WTC11 (cell line): ENCODE measurements around the gene ZMYND12. TPM values are rescaled to one million over a fixed set of nuclear protein-coding genes. Genes with fewer than 3 reads are reported as not detected.

Source experiments
- ESRRA ChIP-seq: sonication (generic); formaldehyde crosslinking; IDR thresholded peaks from 2 replicates; pipeline ENCODE4 v1.8.1; 2022; ENCODE audit warnings: mild to moderate bottlenecking, missing genetic modification reagents, borderline replicate concordance
- GABPB1 ChIP-seq: sonication (generic); formaldehyde crosslinking; IDR thresholded peaks from 2 replicates; pipeline ENCODE4 v1.8.1; 2023; ENCODE audit warnings: mild to moderate bottlenecking, missing genetic modification reagents
- JUN ChIP-seq: sonication (generic); formaldehyde crosslinking; IDR thresholded peaks from 2 replicates; pipeline ENCODE4 v1.8.0; 2023; ENCODE audit warnings: mild to moderate bottlenecking, missing genetic modification reagents
- NR1H2 ChIP-seq: sonication (generic); formaldehyde crosslinking; IDR thresholded peaks from 2 replicates; pipeline ENCODE4 v1.9.0; 2021; ENCODE audit warnings: mild to moderate bottlenecking, moderate library complexity, missing genetic modification reagents
- SMAD4 ChIP-seq: sonication (generic); formaldehyde crosslinking; IDR thresholded peaks from 2 replicates; pipeline ENCODE4 v1.8.0; 2022; ENCODE audit warnings: mild to moderate bottlenecking, missing genetic modification reagents
- TCF7 ChIP-seq: sonication (generic); formaldehyde crosslinking; IDR thresholded peaks from 2 replicates; pipeline ENCODE4 v1.8.0; 2022; ENCODE audit warnings: mild to moderate bottlenecking, low read depth, missing genetic modification reagents, moderate library complexity
- ZNF138 ChIP-seq: sonication (generic); formaldehyde crosslinking; conservative IDR thresholded peaks from 2 replicates; pipeline ENCODE4 v1.8.1; 2022; ENCODE audit warnings: mild to moderate bottlenecking, moderate library complexity, missing genetic modification reagents
- ZNF232 ChIP-seq: sonication (generic); formaldehyde crosslinking; IDR thresholded peaks from 2 replicates; pipeline ENCODE4 v1.8.0; 2022; ENCODE audit warnings: mild to moderate bottlenecking, missing genetic modification reagents
- ZNF317 ChIP-seq: sonication (generic); formaldehyde crosslinking; IDR thresholded peaks from 2 replicates; pipeline ENCODE4 v1.8.1; 2023; ENCODE audit warnings: low read depth, mild to moderate bottlenecking, moderate library complexity, missing genetic modification reagents, borderline replicate concordance
- ZNF416 ChIP-seq: fragments of 250-450 bp; sonication (Bioruptor Pico); IDR thresholded peaks from 2 replicates; pipeline ENCODE4 v1.9.0; 2021; ENCODE audit warnings: mild to moderate bottlenecking, inconsistent platforms
- ZNF671 ChIP-seq: fragments of 250-450 bp; sonication (Bioruptor Pico); IDR thresholded peaks from 2 replicates; pipeline ENCODE4 v1.8.0; 2021; ENCODE audit warnings: mild to moderate bottlenecking
- total RNA-seq: library from RNA; stranded (reverse); gene quantifications from 3 replicates; pipeline ENCODE4 v1.2.3, GENCODE V29; 2021
- TF ChIP-seq, protein P1 (sequence below): sonication (generic); formaldehyde crosslinking; conservative IDR thresholded peaks from 2 replicates; pipeline ENCODE4 v1.8.1; 2022; ENCODE audit warnings: mild to moderate bottlenecking, missing genetic modification reagents
- TF ChIP-seq, protein P2 (sequence below): sonication (generic); formaldehyde crosslinking; IDR thresholded peaks from 2 replicates; pipeline ENCODE4 v1.8.1; 2022; ENCODE audit warnings: mild to moderate bottlenecking, moderate library complexity, missing genetic modification reagents
- TF ChIP-seq, protein P3 (sequence below): sonication (generic); formaldehyde crosslinking; IDR thresholded peaks from 2 replicates; pipeline ENCODE4 v1.8.1; 2023; ENCODE audit warnings: mild to moderate bottlenecking, missing genetic modification reagents
- TF ChIP-seq, protein P4 (sequence below): sonication (generic); formaldehyde crosslinking; IDR thresholded peaks from 2 replicates; pipeline ENCODE4 v1.8.1; 2023; ENCODE audit warnings: mild to moderate bottlenecking, missing genetic modification reagents
- TF ChIP-seq, protein P5 (sequence below): sonication (generic); formaldehyde crosslinking; IDR thresholded peaks from 2 replicates; pipeline ENCODE4 v1.8.0; 2022; ENCODE audit warnings: missing genetic modification reagents
- TF ChIP-seq, protein P6 (sequence below): sonication (generic); formaldehyde crosslinking; IDR thresholded peaks from 2 replicates; pipeline ENCODE4 v1.8.0; 2022; ENCODE audit warnings: mild to moderate bottlenecking, missing genetic modification reagents
- TF ChIP-seq, protein P7 (sequence below): sonication (generic); formaldehyde crosslinking; IDR thresholded peaks from 2 replicates; pipeline ENCODE4 v1.8.1; 2023; ENCODE audit warnings: mild to moderate bottlenecking, missing genetic modification reagents, borderline replicate concordance
- TF ChIP-seq, protein P8 (sequence below): sonication (generic); formaldehyde crosslinking; IDR thresholded peaks from 2 replicates; pipeline ENCODE4 v1.8.0; 2023; ENCODE audit warnings: mild to moderate bottlenecking, missing genetic modification reagents
- TF ChIP-seq, protein P9 (sequence below): sonication (generic); formaldehyde crosslinking; IDR thresholded peaks from 2 replicates; pipeline ENCODE4 v1.8.1; 2023; ENCODE audit warnings: mild to moderate bottlenecking, missing genetic modification reagents, moderate library complexity

ZMYND12 gene
- total RNA-seq, 1 experiment from 2014 or later, result 0.63 TPM

DNA sequence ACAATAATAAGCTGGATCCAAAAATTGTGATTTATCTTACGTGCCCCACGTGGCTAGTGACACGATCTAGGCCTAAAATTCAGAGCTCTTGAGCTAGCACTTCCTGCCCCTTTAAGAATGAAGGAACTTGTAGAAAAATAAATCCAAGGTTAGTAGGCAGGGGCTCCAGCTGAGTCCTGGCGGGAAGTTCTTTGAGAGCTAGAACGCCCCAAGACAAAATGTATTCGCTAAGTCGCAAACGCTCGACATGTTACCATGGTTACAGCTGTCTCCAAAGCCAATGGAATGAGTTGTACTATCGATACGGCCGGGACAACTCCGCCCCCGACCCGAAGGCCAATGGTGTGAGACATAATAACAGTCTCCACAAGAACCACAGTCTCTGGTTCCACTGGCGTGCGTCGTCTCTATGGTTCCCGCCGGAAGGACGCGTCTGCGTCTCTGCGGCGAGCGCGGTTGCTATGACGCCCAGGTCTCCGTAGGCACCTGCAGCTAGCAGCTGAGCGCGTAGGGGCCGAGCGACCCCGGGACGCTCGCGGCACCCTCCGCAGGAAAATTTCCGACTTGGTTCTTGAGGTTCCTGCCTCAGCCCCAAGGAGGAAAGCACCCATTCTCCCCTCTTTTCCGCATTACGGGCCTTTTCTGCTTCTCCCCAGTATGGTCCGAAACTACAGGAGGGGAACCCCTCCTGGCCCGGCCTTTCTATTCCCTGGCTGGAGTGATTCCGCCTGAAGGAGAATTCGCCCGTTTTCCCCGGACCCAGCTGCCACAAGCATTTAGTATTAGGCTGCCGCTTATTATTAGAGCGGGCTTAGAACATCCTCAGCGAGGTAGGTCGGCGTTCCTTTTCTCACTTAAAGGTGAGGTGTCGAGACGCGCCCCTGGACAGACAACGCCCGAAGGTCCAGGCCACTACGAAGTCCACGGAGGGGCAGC is 7.3 kb upstream of the ZMYND12 start, which contains the start of gene CCDC30 (continued):
- TF ChIP-seq NR1H2 (no peak), TCF7 (CRISPR knock-in tag) (no peak), ZNF671 (CRISPR knock-in tag) (no peak), ZNF138 (no peak), ZNF317 (CRISPR knock-in tag) (no peak), GABPB1 (CRISPR knock-in tag) (no peak), ESRRA (no peak), ZNF232 (no peak), ZNF416 (CRISPR knock-in tag) (no peak), SMAD4 (CRISPR knock-in tag) (no peak), JUN (CRISPR knock-in tag) (no peak)
- TF ChIP-seq, protein P1, sequence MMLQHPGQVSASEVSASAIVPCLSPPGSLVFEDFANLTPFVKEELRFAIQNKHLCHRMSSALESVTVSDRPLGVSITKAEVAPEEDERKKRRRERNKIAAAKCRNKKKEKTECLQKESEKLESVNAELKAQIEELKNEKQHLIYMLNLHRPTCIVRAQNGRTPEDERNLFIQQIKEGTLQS (CRISPR knock-in tag), result no peak
- TF ChIP-seq, protein P2, sequence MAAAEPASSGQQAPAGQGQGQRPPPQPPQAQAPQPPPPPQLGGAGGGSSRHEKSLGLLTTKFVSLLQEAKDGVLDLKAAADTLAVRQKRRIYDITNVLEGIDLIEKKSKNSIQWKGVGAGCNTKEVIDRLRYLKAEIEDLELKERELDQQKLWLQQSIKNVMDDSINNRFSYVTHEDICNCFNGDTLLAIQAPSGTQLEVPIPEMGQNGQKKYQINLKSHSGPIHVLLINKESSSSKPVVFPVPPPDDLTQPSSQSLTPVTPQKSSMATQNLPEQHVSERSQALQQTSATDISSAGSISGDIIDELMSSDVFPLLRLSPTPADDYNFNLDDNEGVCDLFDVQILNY (CRISPR knock-in tag), result 0 out of 2 replicates have a peak, but pooled peaks have one; percentile 38
- TF ChIP-seq, protein P3, sequence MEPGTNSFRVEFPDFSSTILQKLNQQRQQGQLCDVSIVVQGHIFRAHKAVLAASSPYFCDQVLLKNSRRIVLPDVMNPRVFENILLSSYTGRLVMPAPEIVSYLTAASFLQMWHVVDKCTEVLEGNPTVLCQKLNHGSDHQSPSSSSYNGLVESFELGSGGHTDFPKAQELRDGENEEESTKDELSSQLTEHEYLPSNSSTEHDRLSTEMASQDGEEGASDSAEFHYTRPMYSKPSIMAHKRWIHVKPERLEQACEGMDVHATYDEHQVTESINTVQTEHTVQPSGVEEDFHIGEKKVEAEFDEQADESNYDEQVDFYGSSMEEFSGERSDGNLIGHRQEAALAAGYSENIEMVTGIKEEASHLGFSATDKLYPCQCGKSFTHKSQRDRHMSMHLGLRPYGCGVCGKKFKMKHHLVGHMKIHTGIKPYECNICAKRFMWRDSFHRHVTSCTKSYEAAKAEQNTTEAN, result no peak
- TF ChIP-seq, protein P4, sequence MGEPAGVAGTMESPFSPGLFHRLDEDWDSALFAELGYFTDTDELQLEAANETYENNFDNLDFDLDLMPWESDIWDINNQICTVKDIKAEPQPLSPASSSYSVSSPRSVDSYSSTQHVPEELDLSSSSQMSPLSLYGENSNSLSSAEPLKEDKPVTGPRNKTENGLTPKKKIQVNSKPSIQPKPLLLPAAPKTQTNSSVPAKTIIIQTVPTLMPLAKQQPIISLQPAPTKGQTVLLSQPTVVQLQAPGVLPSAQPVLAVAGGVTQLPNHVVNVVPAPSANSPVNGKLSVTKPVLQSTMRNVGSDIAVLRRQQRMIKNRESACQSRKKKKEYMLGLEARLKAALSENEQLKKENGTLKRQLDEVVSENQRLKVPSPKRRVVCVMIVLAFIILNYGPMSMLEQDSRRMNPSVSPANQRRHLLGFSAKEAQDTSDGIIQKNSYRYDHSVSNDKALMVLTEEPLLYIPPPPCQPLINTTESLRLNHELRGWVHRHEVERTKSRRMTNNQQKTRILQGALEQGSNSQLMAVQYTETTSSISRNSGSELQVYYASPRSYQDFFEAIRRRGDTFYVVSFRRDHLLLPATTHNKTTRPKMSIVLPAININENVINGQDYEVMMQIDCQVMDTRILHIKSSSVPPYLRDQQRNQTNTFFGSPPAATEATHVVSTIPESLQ (CRISPR knock-in tag), result no peak
- TF ChIP-seq, protein P5, sequence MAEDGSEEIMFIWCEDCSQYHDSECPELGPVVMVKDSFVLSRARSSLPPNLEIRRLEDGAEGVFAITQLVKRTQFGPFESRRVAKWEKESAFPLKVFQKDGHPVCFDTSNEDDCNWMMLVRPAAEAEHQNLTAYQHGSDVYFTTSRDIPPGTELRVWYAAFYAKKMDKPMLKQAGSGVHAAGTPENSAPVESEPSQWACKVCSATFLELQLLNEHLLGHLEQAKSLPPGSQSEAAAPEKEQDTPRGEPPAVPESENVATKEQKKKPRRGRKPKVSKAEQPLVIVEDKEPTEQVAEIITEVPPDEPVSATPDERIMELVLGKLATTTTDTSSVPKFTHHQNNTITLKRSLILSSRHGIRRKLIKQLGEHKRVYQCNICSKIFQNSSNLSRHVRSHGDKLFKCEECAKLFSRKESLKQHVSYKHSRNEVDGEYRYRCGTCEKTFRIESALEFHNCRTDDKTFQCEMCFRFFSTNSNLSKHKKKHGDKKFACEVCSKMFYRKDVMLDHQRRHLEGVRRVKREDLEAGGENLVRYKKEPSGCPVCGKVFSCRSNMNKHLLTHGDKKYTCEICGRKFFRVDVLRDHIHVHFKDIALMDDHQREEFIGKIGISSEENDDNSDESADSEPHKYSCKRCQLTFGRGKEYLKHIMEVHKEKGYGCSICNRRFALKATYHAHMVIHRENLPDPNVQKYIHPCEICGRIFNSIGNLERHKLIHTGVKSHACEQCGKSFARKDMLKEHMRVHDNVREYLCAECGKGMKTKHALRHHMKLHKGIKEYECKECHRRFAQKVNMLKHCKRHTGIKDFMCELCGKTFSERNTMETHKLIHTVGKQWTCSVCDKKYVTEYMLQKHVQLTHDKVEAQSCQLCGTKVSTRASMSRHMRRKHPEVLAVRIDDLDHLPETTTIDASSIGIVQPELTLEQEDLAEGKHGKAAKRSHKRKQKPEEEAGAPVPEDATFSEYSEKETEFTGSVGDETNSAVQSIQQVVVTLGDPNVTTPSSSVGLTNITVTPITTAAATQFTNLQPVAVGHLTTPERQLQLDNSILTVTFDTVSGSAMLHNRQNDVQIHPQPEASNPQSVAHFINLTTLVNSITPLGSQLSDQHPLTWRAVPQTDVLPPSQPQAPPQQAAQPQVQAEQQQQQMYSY (CRISPR knock-in tag), result no peak
- TF ChIP-seq, protein P6, sequence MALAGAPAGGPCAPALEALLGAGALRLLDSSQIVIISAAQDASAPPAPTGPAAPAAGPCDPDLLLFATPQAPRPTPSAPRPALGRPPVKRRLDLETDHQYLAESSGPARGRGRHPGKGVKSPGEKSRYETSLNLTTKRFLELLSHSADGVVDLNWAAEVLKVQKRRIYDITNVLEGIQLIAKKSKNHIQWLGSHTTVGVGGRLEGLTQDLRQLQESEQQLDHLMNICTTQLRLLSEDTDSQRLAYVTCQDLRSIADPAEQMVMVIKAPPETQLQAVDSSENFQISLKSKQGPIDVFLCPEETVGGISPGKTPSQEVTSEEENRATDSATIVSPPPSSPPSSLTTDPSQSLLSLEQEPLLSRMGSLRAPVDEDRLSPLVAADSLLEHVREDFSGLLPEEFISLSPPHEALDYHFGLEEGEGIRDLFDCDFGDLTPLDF (CRISPR knock-in tag), result no peak
- TF ChIP-seq, protein P7, sequence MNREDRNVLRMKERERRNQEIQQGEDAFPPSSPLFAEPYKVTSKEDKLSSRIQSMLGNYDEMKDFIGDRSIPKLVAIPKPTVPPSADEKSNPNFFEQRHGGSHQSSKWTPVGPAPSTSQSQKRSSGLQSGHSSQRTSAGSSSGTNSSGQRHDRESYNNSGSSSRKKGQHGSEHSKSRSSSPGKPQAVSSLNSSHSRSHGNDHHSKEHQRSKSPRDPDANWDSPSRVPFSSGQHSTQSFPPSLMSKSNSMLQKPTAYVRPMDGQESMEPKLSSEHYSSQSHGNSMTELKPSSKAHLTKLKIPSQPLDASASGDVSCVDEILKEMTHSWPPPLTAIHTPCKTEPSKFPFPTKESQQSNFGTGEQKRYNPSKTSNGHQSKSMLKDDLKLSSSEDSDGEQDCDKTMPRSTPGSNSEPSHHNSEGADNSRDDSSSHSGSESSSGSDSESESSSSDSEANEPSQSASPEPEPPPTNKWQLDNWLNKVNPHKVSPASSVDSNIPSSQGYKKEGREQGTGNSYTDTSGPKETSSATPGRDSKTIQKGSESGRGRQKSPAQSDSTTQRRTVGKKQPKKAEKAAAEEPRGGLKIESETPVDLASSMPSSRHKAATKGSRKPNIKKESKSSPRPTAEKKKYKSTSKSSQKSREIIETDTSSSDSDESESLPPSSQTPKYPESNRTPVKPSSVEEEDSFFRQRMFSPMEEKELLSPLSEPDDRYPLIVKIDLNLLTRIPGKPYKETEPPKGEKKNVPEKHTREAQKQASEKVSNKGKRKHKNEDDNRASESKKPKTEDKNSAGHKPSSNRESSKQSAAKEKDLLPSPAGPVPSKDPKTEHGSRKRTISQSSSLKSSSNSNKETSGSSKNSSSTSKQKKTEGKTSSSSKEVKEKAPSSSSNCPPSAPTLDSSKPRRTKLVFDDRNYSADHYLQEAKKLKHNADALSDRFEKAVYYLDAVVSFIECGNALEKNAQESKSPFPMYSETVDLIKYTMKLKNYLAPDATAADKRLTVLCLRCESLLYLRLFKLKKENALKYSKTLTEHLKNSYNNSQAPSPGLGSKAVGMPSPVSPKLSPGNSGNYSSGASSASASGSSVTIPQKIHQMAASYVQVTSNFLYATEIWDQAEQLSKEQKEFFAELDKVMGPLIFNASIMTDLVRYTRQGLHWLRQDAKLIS (CRISPR knock-in tag), result no peak
- TF ChIP-seq, protein P8, sequence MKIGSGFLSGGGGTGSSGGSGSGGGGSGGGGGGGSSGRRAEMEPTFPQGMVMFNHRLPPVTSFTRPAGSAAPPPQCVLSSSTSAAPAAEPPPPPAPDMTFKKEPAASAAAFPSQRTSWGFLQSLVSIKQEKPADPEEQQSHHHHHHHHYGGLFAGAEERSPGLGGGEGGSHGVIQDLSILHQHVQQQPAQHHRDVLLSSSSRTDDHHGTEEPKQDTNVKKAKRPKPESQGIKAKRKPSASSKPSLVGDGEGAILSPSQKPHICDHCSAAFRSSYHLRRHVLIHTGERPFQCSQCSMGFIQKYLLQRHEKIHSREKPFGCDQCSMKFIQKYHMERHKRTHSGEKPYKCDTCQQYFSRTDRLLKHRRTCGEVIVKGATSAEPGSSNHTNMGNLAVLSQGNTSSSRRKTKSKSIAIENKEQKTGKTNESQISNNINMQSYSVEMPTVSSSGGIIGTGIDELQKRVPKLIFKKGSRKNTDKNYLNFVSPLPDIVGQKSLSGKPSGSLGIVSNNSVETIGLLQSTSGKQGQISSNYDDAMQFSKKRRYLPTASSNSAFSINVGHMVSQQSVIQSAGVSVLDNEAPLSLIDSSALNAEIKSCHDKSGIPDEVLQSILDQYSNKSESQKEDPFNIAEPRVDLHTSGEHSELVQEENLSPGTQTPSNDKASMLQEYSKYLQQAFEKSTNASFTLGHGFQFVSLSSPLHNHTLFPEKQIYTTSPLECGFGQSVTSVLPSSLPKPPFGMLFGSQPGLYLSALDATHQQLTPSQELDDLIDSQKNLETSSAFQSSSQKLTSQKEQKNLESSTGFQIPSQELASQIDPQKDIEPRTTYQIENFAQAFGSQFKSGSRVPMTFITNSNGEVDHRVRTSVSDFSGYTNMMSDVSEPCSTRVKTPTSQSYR (CRISPR knock-in tag), result no peak
- TF ChIP-seq, protein P9, sequence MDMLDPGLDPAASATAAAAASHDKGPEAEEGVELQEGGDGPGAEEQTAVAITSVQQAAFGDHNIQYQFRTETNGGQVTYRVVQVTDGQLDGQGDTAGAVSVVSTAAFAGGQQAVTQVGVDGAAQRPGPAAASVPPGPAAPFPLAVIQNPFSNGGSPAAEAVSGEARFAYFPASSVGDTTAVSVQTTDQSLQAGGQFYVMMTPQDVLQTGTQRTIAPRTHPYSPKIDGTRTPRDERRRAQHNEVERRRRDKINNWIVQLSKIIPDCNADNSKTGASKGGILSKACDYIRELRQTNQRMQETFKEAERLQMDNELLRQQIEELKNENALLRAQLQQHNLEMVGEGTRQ (CRISPR knock-in tag), result no peak
